ENCODE measurements around the gene CAPN14. TPM values are rescaled to one million over a fixed set of nuclear protein-coding genes. Genes with fewer than 3 reads are reported as not detected.

CAPN14 gene
- total and polyA plus RNA-seq, 2 of the 4 experiments (the other 2 are of a cell fraction) = under 0.01 to 0.09 TPM

- Histone ChIP-seq H4K20me1 (ENCODE audit: insufficient read depth, low read length) (no peaks in the 10 kb centered on the region), H3K79me1 (ENCODE audit: low read depth in 1 of 2, low read length in 2 of 2) (no peaks in the 10 kb centered on the region), H3K23ac (ENCODE audit: low read depth, low read length) (no peak overlapping the region), H2BK15ac (ENCODE audit: low read depth, low read length) (no peak overlapping the region), H2AK5ac (ENCODE audit: low read depth, low read length) (no peak overlapping the region), H3K27me3 (ENCODE audit: control insufficient read depth, insufficient read depth, low read length) (peaks cover 38% of the 10 kb centered on the region), H3K36me3 (ENCODE audit: control insufficient read depth, insufficient read depth, low read length) (no peaks in the 10 kb centered on the region), H3K27ac (ENCODE audit: insufficient read depth, low read length) (no peak overlapping the region), H4K8ac (ENCODE audit: low read depth in 2 of 2, low read length in 2 of 2) (no peak overlapping the region), H2BK120ac (ENCODE audit: low read depth, low read length) (no peak overlapping the region), H4K91ac (ENCODE audit: insufficient read depth, low read depth, low read length) (no peak overlapping the region), H3K56ac (ENCODE audit: extremely low read depth, insufficient read depth, low read length) (no peak overlapping the region), H4K5ac (ENCODE audit: low read depth, low read length) (no peak overlapping the region), H3K4me1 (ENCODE audit: control insufficient read depth, insufficient read depth, low read length) (peaks cover 2% of the 10 kb centered on the region), H2BK5ac (ENCODE audit: low read depth, low read length, poor library complexity, severe bottlenecking) (no peak overlapping the region), H3K9me1 (ENCODE audit: insufficient read depth, low read length) (no peaks in the 10 kb centered on the region), H3K4ac (ENCODE audit: low read depth, low read length) (no peak overlapping the region), H3K4me2 (ENCODE audit: low read depth, low read length) (no peak overlapping the region), H3K4me3 (ENCODE audit: insufficient read depth, low read depth, low read length) (no peak overlapping the region), H2BK20ac (ENCODE audit: low read depth, low read length) (no peak overlapping the region), H3K18ac (ENCODE audit: low read depth, low read length) (no peak overlapping the region), H3K14ac (replicated peaks; ENCODE audit: low read depth, low read length) (no peak overlapping the region), H3K9me3 (ENCODE audit: control insufficient read depth, insufficient read depth, low read length) (no peaks in the 10 kb centered on the region), H2AFZ (replicated peaks; ENCODE audit: low read length, poor library complexity) (no peak overlapping the region), H3K9ac (ENCODE audit: low read depth, low read length) (no peak overlapping the region), H2AK9ac (replicated peaks; ENCODE audit: low read depth, low read length, poor library complexity) (no peak overlapping the region)
- dilution Hi-C loops (cut with HindIII; ENCODE audit: low sequenced_read_pairs, unreplicated experiment) = no loop called here
- intact Hi-C loops (cut with micrococcal nuclease) = no loop called here
- BruUV-seq (replicated peaks) = no TSS peak
- in situ Hi-C loops (cut with MboI; ENCODE audit: low sequenced_read_pairs) = no loop called here
- DNase-seq (no peak), ATAC-seq (ENCODE audit: low read depth) (no peak)
- no CpG with 5 or more reads among the region's 4 CpGs for WGBS, 2 experiments (ENCODE audit: extremely low coverage in 2 of 2, insufficient read length in 1 of 2)
- POLR2A ChIA-PET (ENCODE audit: unreplicated experiment) = no interaction called here
- TF ChIP-seq SMC3 (IDR thresholded peaks at IDR 0.05; ENCODE audit: low read depth, low read length) (no peak), RCOR1 (IDR thresholded peaks at IDR 0.05; ENCODE audit: insufficient replicate concordance, low read length) (no peak), USF2 (IDR thresholded peaks at IDR 0.05; ENCODE audit: low read depth, low read length) (no peak), RAD21 (IDR thresholded peaks at IDR 0.05; ENCODE audit: low read length) (no peak), NFE2L2 (IDR thresholded peaks at IDR 0.05; ENCODE audit: low read depth, low read length) (no peak), CHD1 (IDR thresholded peaks at IDR 0.05; ENCODE audit: low read depth, low read length) (no peak)
- CTCF ChIA-PET = no interaction called here
Observed at GRCh38 chr2:31223026-31223425, 5.7 kb upstream of the CAPN14 start.
